ENCODE data around the gene MED4. TPM values are rescaled to one million over a fixed set of nuclear protein-coding genes. Genes with fewer than 3 reads are reported as not detected.

Gene MED4, protein sequence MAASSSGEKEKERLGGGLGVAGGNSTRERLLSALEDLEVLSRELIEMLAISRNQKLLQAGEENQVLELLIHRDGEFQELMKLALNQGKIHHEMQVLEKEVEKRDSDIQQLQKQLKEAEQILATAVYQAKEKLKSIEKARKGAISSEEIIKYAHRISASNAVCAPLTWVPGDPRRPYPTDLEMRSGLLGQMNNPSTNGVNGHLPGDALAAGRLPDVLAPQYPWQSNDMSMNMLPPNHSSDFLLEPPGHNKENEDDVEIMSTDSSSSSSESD
- 30.9 TPM for total RNA-seq

DNA sequence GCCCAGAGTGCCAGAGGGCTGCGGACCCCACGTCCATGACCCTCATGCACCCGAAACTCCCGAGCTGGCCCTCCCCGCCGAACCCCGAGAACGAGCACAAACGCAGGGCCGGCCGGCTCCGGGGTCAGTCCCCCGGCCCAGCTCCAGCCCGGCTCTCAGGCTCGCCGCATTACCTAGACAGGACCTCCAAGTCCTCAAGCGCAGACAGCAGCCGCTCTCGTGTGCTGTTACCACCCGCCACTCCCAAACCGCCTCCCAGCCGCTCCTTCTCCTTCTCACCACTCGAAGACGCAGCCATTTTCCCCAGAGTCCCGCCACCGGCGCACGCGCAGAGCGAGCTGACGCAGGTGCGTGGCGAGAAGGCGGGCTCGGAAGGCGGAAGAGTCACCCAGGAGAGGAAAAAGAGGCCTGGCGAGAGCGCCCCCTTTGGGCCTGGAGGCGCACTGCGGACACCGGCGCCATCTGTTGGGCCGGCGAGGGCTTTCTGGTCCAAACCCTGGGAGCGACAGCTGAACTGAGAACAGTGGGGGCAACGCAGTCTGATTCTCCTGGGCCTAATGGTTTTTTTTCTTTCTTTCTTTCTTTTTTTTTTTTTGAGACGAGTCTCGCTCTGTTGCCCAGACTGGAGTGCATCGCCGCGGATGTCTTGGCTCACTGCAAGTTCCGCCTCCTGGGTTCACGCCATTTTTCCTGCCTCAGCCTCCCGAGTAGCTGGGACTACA, at the start of gene MED4:
Gene MED4 (minus strand): TSS at position 324 of the 722 bp plus-strand sequence. CDS start 26 bp downstream, at position 298.
- peak; percentile 93 for DNase-seq

- no peak for DNase-seq
Measured at GRCh38 chr13:48144413-48145035, 49.6 kb upstream of the MED4 start.

- no peak for DNase-seq
Measured at GRCh38 chr13:48142436-48142835, 47.5 kb upstream of the MED4 start.

GRCh38 chr13:48138270-48138669, 43.4 kb upstream of the MED4 start:
- DNase-seq = no peak

DNA sequence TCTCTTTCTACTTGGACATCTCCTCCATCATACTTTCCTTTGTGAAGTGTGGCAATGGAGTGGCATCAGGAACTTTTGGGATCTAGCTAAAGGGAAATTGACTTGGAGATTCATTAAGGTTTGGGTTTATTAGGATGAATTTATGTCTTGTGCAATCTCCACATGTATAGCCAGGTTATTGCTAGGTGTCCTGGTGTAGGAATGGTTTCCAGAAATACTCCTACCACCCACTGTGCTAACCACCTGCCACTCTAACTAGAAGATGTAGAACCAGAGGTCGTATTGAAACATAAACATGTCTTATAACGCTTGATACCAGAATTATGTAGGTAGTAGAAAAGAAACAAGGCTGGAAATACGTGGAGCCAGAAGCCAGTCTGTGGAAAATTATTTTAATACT, 38.1 kb upstream of the MED4 start:
- no peak for DNase-seq

- no peak for DNase-seq
Measured at GRCh38 chr13:48131533-48131932, 36.6 kb upstream of the MED4 start.

GRCh38 chr13:48126944-48127830, 32.3 kb upstream of the MED4 start:
- no peak for DNase-seq

DNA sequence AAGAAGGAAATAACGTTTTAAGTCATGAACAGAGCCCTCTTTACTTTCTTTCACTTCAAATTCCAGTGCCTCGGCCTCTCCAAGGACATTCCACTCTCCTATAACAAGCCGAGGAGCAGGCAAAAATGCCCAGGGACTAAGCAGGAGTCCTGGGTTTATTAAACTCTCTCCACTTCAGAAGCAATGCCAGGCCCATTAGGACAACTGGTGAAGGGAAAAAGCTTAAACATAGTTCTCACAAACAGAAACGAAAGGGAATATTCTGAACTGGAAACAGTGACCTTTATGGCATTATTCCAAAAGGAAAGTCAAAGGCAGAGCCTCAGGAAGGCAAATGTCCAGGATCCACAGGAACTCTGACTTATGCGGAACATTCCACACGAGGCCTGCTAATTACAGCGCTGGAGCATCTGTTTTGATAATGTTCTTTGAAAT, 30.9 kb upstream of the MED4 start:
- no peak for DNase-seq

GRCh38 chr13:48123812-48124211, 28.9 kb upstream of the MED4 start:
- no peak for DNase-seq

- DNase-seq = no peak
Measured at GRCh38 chr13:48121733-48122132, 26.8 kb upstream of the MED4 start.

DNA sequence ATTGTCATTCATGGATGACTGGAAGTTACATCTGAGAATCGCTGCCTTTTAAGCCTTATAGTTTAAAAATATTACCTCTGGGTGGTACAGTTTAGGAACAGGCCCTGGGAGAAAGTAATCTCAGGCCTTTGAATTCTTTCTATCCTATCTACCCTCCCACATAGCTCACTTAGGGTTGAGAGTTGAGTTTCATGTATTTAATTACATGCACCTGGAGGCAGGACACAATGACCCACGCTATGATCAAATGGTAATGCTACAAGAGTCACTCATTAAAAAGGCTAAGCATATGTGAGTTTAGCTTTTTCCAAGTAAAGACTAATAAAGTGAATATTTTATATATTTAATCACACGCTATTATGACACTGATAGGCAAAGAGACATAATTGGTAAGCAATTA, 25.3 kb upstream of the MED4 start:
- DNase-seq = no peak

DNA sequence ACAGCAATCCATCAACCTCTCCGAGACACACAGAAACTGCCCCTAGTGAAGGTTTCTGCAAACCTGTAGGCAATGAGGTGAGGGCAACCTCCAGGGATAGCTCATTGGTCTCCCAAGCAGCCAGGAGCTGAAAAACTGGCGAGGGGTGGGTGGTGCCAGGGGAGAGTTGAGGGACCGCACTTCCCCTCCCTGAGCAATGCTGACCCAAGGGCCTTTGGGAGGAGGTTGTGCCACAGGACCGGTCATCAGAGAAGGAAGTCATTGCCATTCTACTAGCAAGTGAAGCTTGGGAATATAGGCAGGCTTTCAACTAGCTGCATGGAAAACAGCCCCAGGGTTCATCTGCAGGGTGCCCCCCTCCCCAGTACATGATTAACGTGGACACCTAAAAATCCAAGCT, 23.1 kb upstream of the MED4 start:
- DNase-seq = no peak

DNA sequence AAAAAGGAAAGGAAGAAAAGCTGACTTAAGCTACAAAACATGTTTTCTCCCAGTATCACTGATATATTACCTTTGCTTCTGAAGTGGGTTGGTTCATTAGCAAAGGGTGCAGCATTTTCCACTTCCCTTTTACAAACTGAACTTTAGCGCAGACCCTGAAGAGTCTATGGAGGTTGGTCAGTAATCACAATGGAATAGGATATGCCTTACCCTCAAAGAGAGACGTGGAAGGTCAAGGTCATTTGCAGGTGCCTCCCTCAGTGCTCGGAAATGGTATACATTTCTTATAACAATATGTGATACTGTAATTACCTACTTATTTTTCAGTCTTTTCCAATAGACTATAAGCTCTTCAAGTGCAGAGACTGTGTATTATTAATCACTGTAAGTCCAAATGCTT, 21.9 kb upstream of the MED4 start:
- no peak for DNase-seq

- DNase-seq = no peak
Measured at GRCh38 chr13:48113756-48114130, 18.8 kb upstream of the MED4 start.

- no peak for DNase-seq
Measured at GRCh38 chr13:48112896-48113755, 18.2 kb upstream of the MED4 start.

DNA sequence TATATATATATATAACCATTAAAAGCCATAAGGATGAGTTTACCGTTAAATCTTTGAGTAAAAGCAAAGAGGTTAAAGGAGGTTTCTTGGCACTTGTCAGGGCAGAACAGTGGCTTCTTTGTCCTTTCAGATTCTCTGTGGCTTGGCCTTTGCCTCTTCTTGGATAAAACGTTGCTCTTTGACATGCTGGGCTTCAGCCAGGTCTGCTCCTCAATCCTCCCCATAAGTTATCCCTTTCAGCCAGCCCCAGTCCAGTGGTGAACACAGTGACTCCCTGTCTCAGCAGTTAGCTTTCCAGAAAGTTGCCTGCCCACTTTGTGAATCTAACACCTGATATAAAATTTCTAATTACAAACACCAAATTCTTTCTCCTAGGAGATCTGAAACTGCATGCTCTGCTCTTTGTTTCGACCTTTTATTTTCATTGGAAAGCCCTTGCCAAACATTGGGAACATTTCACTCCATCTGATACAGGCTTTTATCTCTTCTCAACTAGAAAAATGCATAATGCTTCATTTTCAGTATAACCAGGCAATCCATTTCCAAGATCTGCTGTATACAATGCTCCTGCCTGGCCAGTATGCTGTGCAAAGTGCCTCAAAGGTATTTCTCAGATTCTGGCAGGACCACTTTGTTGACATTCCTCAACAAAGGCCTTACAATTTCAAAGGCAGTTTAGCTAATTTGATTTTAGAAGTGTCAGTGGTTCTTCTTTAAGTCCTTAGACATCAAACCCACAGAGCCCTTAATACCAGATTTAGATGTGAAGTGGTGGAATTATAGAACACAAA, 16.2 kb upstream of the MED4 start:
- no peak for DNase-seq

GRCh38 chr13:48110132-48110868, 15.4 kb upstream of the MED4 start:
- DNase-seq = no peak

- DNase-seq = no peak
Measured at GRCh38 chr13:48108106-48108505, 13.2 kb upstream of the MED4 start.

DNA sequence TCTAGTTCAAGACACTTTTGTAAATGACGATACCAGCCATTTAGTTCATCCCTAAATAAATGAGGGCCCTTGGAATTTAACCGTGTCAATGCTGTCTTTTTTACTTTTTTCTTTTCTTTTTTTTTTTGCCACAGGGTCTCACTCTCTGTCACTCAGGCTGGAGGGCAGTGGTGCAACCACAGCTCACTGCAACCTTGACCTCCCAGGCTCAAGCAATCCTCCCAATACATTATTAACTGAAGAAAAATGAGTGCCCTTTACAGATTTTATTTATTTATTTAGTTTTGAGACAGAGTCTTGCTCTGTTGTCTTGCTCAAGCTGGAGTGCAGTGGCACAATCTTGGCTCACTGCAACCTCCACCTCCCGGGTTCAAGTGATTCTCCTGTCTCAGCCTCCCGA, 2.9 kb upstream of the MED4 start:
- DNase-seq = no peak

DNA sequence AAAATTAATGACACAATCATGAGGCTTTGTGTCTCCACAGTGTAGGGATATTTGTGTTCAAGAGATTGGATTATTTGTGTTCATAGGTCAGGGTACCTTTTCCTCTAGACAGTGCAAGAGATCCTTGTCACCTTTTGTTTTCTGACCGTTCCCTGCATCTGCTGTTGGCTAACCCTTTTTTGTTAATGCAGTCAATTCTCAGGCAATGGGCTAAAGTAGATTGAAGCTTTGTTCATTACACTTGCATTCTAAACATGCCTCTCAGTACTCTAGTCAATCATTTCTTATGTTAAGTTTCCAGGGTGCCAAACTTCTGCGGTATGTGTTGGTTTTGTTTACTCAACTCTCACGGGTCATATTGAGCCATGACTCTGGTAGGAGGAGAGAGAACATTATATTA, 1.8 kb upstream of the MED4 start:
- no peak for DNase-seq
